Neutrophil (primary cell): ENCODE data around the gene CHTF18.
A peak's percentile ranks its signal among the peaks of the same experiment; 100 is the strongest.

Experiments
- H3K27ac ChIP-seq: fragments of 200-600 bp; sonication (generic); 2 replicates; pipeline ENCODE4 v1.5.1; 2016; ENCODE audit warnings: mild to moderate bottlenecking, moderate library complexity
- H3K27me3 ChIP-seq: fragments of 200-600 bp; sonication (generic); 2 replicates; pipeline ENCODE4 v1.6.0; 2016; ENCODE audit warnings: mild to moderate bottlenecking
- H3K36me3 ChIP-seq: fragments of 200-600 bp; sonication (generic); 2 replicates; pipeline ENCODE4 v1.5.1; 2017
- H3K4me1 ChIP-seq, 2 experiments: fragments of 200-600 bp in 1 of 2; sonication (generic) in 1 of 2; 1 replicate in 1 of 2; 2 replicates in 1 of 2; pipeline versions ENCODE4 v1.5.1 to v1.6.1; 2013 to 2016; ENCODE audit warnings: low read depth in 1 of 2, low read length in 1 of 2, mild to moderate bottlenecking in 1 of 2, moderate library complexity in 1 of 2; ENCODE audit not compliant: control insufficient read depth in 1 of 2, insufficient read depth in 1 of 2
- H3K4me3 ChIP-seq, 2 experiments: fragments of 200-600 bp in 1 of 2; sonication (generic) in 1 of 2; 1 replicate in 1 of 2; 2 replicates in 1 of 2; pipeline ENCODE4 v1.5.1; 2013 to 2016; ENCODE audit warnings: low read depth in 1 of 2, low read length in 1 of 2, mild to moderate bottlenecking in 1 of 2, moderate library complexity in 1 of 2
- H3K9me3 ChIP-seq: fragments of 200-600 bp; sonication (generic); 2 replicates; pipeline ENCODE4 v1.5.1; 2016
- TF ChIP-seq, protein P1 (sequence below): fragments of 200-600 bp; sonication (generic); IDR thresholded peaks from 2 replicates; pipeline ENCODE4 v1.5.1; 2016; ENCODE audit warnings: antibody characterized with exemption

CHTF18 gene

DNA sequence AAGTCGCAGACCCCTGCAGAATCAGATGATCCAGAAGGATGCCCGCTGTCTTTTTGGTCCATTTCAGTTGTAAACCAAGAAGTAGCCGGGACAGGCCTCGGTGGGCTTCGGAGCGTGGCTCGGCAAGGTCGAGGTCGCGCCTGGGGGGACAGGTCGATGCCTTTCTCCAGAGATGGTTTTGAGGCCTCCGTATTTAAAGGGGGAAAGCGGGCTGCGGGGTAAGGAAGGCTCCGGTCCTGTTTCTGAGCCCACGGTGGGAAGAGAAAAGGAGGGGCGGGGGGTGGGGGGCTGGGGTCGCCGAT, 19.6 kb downstream of the CHTF18 start:
- TF ChIP-seq, protein P1, sequence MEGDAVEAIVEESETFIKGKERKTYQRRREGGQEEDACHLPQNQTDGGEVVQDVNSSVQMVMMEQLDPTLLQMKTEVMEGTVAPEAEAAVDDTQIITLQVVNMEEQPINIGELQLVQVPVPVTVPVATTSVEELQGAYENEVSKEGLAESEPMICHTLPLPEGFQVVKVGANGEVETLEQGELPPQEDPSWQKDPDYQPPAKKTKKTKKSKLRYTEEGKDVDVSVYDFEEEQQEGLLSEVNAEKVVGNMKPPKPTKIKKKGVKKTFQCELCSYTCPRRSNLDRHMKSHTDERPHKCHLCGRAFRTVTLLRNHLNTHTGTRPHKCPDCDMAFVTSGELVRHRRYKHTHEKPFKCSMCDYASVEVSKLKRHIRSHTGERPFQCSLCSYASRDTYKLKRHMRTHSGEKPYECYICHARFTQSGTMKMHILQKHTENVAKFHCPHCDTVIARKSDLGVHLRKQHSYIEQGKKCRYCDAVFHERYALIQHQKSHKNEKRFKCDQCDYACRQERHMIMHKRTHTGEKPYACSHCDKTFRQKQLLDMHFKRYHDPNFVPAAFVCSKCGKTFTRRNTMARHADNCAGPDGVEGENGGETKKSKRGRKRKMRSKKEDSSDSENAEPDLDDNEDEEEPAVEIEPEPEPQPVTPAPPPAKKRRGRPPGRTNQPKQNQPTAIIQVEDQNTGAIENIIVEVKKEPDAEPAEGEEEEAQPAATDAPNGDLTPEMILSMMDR, result no peak
- Histone ChIP-seq H3K9me3 (no peaks in the 10 kb centered on the region), H3K27me3 (peaks cover 47% of the 10 kb centered on the region), H3K4me3 (peak overlapping the region; percentile 86 to 88), H3K4me1 (peaks cover 8 to 14% of the 10 kb centered on the region in 2 experiments), H3K36me3 (no peaks in the 10 kb centered on the region), H3K27ac (peak overlapping the region; percentile 93)

DNA sequence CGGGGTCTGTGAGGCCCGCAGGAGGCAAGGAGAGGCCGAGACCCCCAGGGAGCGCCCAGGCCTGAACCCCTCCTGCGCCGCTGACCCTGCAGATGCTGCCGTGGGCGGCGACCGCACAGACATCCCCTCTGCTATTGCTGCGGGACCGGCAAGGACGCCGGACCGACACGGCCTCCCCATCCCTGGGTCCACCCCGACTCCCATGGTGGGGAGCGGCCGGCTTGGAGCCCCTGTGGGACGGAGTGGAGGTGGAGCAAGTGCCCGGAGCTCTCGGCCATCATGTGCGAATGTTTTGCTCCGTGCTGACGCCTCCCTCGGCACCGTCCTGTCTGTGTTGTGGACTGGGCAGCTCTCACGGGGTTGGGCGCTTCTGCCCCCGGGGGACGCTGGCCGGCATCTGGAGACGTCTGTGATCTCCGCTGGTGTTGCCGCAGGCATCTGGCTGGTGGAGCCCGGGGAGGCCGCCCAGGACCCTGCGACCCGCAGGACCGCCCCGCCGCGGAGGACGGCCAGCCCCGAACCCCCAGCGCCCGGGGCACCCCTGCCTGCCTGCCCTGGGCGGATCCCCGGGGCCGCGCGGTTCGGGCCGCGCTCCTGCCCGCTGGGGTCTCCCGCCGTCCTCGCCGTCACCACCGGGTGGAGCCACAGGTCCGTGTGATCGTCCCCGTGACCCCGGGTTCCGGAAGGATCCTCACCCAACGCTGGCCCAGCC, 24.9 kb downstream of the CHTF18 start:
- no peaks in the 10 kb centered on the region for H3K36me3 ChIP-seq
- no peaks in the 10 kb centered on the region for H3K9me3 ChIP-seq
- TF ChIP-seq, protein P1, result no peak
- no peak overlapping the region for H3K4me3 ChIP-seq
- no peak overlapping the region for H3K27ac ChIP-seq
- H3K4me1 ChIP-seq, result peaks cover 1 to 2% of the 10 kb centered on the region in 2 experiments
- H3K27me3 ChIP-seq, result peaks cover 93% of the 10 kb centered on the region

DNA sequence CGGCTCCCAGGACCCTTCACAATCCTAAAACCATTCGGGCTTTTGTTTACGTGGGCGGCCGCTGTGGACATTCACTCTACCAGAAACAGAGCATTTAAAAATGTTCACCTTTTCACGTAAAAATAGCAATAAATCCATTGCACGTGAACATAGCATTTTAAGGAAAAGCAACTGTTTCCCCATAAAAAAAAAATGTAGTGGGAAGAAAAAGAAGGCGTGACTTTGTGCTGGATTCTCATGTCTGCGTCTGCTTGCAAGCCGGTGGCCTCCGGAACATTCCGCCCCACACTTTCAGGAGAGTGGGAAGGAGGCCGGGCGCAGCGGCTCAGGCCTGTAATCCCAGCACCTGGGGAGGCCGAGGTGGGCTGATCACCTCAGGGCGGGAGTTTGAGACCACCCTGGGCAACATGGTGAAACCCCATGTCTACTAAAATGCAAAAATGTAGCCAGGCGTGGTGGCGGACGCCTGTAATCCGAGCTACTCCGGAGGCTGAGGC, 25.5 kb downstream of the CHTF18 start:
- Histone ChIP-seq H3K4me1 (no peaks in the 10 kb centered on the region), H3K27me3 (peaks cover 95% of the 10 kb centered on the region), H3K9me3 (no peaks in the 10 kb centered on the region), H3K27ac (no peak overlapping the region), H3K4me3 (no peak overlapping the region), H3K36me3 (no peaks in the 10 kb centered on the region)
- TF ChIP-seq, protein P1, result no peak

DNA sequence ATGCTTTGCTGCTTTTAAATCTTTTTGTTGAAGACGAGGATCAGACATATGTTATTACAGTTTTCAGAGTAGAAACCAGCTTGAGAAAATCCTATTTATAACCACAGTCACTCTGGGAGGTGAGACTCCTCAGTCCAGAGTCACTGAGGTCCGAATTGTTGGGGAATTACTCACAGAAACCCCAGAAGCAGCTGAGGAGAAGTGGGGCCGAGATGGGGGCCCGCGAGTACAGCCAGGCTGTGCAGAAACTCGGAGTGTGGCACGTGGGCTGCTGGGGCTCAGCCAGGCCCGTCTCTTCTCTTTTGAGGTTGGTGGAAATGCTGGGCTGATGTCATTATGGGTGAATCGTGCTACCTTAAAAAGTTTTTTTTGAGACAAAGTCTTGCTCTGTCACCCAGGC, 26.6 kb downstream of the CHTF18 start:
- TF ChIP-seq, protein P1, result no peak
- H3K27me3 ChIP-seq, result peaks cover 95% of the 10 kb centered on the region
- H3K4me1 ChIP-seq, result no peaks in the 10 kb centered on the region
- no peaks in the 10 kb centered on the region for H3K36me3 ChIP-seq
- H3K27ac ChIP-seq, result no peak overlapping the region
- H3K4me3 ChIP-seq, result no peak overlapping the region
- H3K9me3 ChIP-seq, result no peaks in the 10 kb centered on the region

DNA sequence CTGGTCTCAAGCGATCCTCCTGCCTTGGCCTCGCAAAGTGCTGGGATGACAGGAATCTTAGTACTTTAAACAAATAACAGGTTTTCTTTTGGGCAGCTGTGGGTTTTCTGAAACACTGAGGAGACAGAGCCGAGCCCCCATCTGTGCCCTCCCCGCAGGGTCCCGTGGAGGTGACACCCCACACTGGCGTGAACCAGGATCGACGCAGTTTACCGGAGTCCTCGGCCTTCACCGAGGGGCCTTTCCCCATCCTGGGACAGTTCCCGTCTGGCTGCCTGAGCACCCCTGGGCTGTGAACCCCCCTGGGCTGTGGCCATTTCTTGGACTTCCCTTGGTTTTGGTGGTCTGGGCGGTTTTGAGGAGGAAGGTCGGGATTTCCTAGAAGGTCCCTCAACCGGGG, 27.4 kb downstream of the CHTF18 start:
- Histone ChIP-seq H3K9me3 (no peaks in the 10 kb centered on the region), H3K4me3 (no peak overlapping the region), H3K4me1 (no peaks in the 10 kb centered on the region), H3K36me3 (no peaks in the 10 kb centered on the region), H3K27ac (no peak overlapping the region), H3K27me3 (peaks cover 95% of the 10 kb centered on the region)
- TF ChIP-seq, protein P1, result no peak
